Stomach (tissue), 9 donors: ENCODE data around the gene SLC35F6. TPM values are rescaled to one million over a fixed set of nuclear protein-coding genes. Genes with fewer than 3 reads are reported as not detected.

Source experiments
- DNase-seq, 2 donors: peaks; one replicate each; pipeline versions ENCODE4 v3.0.0 to v3.0.0-alpha.2; 2013 to 2019
- H3K27ac ChIP-seq, 5 donors: fragments of 200-600 bp in 4 of 5; sonication (generic) in 4 of 5; one replicate each; pipeline ENCODE4 v1.5.1; 2013 to 2019; ENCODE audit warnings: mild to moderate bottlenecking in 1 of 5, moderate library complexity in 1 of 5
- H3K27me3 ChIP-seq, 3 donors: fragments of 200-600 bp; sonication (generic); one replicate each; pipeline ENCODE4 v1.5.1; 2017 to 2019; ENCODE audit warnings: mixed run types in 1 of 3
- H3K36me3 ChIP-seq, 4 donors: fragments of 200-600 bp; sonication (generic); 1 replicate in 3 of 4; 2 replicates in 1 of 4; pipeline ENCODE4 v1.5.1; 2016 to 2019
- H3K4me1 ChIP-seq, 4 donors: fragments of 200-600 bp; sonication (generic); one replicate each; pipeline ENCODE4 v1.5.1; 2016 to 2019
- H3K4me3 ChIP-seq, 4 donors: fragments of 200-600 bp; sonication (generic) in 3 of 4; one replicate each; pipeline ENCODE4 v1.5.1; 2016 to 2019; ENCODE audit warnings: mild to moderate bottlenecking in 1 of 4
- H3K9me3 ChIP-seq, 4 donors: fragments of 200-600 bp; sonication (generic); one replicate each; pipeline ENCODE4 v1.5.1; 2016 to 2019
- CTCF ChIP-seq, 7 experiments: fragments of 450-650 bp in 4 of 7; fragments of 200-600 bp in 3 of 7; sonication (generic) in 3 of 7; IDR thresholded peaks; one replicate each; pipeline ENCODE4 v1.5.1; 2016 to 2019; ENCODE audit warnings: antibody characterized with exemption in 7 of 7, control low read depth in 2 of 7, mild to moderate bottlenecking in 1 of 7
- EP300 ChIP-seq: sonication (generic); formaldehyde crosslinking; IDR thresholded peaks from one replicate; pipeline ENCODE4 v1.6.1; 2017; ENCODE audit warnings: antibody characterized with exemption
- POLR2A ChIP-seq, 4 donors: fragments of 450-650 bp; IDR thresholded peaks; one replicate each; pipeline ENCODE4 v1.6.1; 2016; ENCODE audit warnings: antibody characterized with exemption in 4 of 4, control low read depth in 2 of 4, mild to moderate bottlenecking in 1 of 4, moderate library complexity in 1 of 4
- POLR2AphosphoS5 ChIP-seq, 3 donors: sonication (generic); formaldehyde crosslinking; IDR thresholded peaks; one replicate each; pipeline ENCODE4 v1.6.1; 2016; ENCODE audit warnings: antibody characterized with exemption in 3 of 3
- WGBS, 5 donors: extraction: QIAGEN DNeasy Blood & Tissue Kit in 3 of 5; methylation state at CpG; one replicate each; pipeline versions ENCODE4 v1.1.5 to v1.1.7; 2013 to 2018; 5-methylcytosine and 5-hydroxymethylcytosine counted together
- intact Hi-C: fragments of 100-400 bp; cut with DNase I; formaldehyde crosslinking; loops from one replicate; pipeline ENCODE4 v1.15.1; 2023; ENCODE audit warnings: low total_unique reads
- polyA plus RNA-seq, 3 donors: library from polyadenylated mRNA; stranded (reverse); fragments of 200-250 nt; gene quantifications; one replicate each; pipeline ENCODE4 v1.2.3, GENCODE V29; 2013
- total RNA-seq, 5 donors: library from RNA; depleted of rRNA; stranded (reverse); fragments of >200 nt; gene quantifications; one replicate each; pipeline versions ENCODE4 v1.1.0 to v1.2.3, GENCODE V29; 2014 to 2016
- donor health status: healthy with polysubstance abuse.
- donor health status: Bipolar disorder and iron deficiency.
- donor health status: healthy.

SLC35F6 gene
- total and polyA plus RNA-seq, 8 donors = 4.9 to 40.9 (median 12.9) TPM

GRCh38 chr2:26754539-26754938 lies 9.5 kb upstream of the SLC35F6 start:
- no peak for DNase-seq
- no peaks in the 10 kb centered on the region for H3K9me3 ChIP-seq
- H3K4me3 ChIP-seq = no peak overlapping the region
- H3K27ac ChIP-seq = no peak overlapping the region
- TF ChIP-seq CTCF (IDR thresholded peaks at IDR 0.05) = no peak
- no peak for TF ChIP-seq EP300
- TF ChIP-seq POLR2AphosphoS5 (IDR thresholded peaks at IDR 0.05) = no peak
- no peak for TF ChIP-seq POLR2A (IDR thresholded peaks at IDR 0.05)
- no peaks in the 10 kb centered on the region for H3K27me3 ChIP-seq
- H3K36me3 ChIP-seq = no peaks in the 10 kb centered on the region
- WGBS, 5 donors = 90 to 96% (median 92%) methylated on average over 4 of the region's 4 CpGs
- intact Hi-C loops = no loop called here
- peaks cover 5 to 11% (median 8%) of the 10 kb centered on the region in 4 donors for H3K4me1 ChIP-seq

- 69 to 81% (median 79%) methylated on average over 4 of the region's 4 CpGs for WGBS, 5 donors
- DNase-seq = no peak
- Histone ChIP-seq H3K27me3 (no peaks in the 10 kb centered on the region), H3K27ac (no peak overlapping the region), H3K36me3 (no peaks in the 10 kb centered on the region), H3K9me3 (no peaks in the 10 kb centered on the region), H3K4me1 (peaks cover 5 to 11% (median 8%) of the 10 kb centered on the region in 4 donors), H3K4me3 (no peak overlapping the region)
- intact Hi-C loops = no loop called here
- TF ChIP-seq EP300 (no peak), CTCF (IDR thresholded peaks at IDR 0.05) (no peak)
Observed at GRCh38 chr2:26754972-26755670, 9.0 kb upstream of the SLC35F6 start.

GRCh38 chr2:26756337-26756736 lies 7.7 kb upstream of the SLC35F6 start:
- H3K27ac ChIP-seq = no peak overlapping the region
- TF ChIP-seq EP300 (no peak), POLR2A (IDR thresholded peaks at IDR 0.05) (no peak), CTCF (IDR thresholded peaks at IDR 0.05) (no peak), POLR2AphosphoS5 (IDR thresholded peaks at IDR 0.05) (no peak)
- no peaks in the 10 kb centered on the region for H3K27me3 ChIP-seq
- no peaks in the 10 kb centered on the region for H3K36me3 ChIP-seq
- no peaks in the 10 kb centered on the region for H3K9me3 ChIP-seq
- WGBS, 5 donors = 63 to 81% (median 77%) methylated on average over 5 of the region's 5 CpGs
- intact Hi-C loops = no loop called here
- H3K4me1 ChIP-seq = peaks cover 5 to 11% (median 8%) of the 10 kb centered on the region in 4 donors
- DNase-seq = no peak
- H3K4me3 ChIP-seq = no peak overlapping the region

GRCh38 chr2:26757873-26758789 lies 6.0 kb upstream of the SLC35F6 start:
- intact Hi-C loops = no loop called here
- peak; percentile 29 to 56 for DNase-seq
- Histone ChIP-seq H3K4me1 (peaks cover 5 to 13% (median 8%) of the 10 kb centered on the region in 4 donors), H3K27ac (peak overlapping the region in 3 of 5 donors; percentile 27 to 59 (median 54)), H3K4me3 (no peak overlapping the region), H3K9me3 (no peaks in the 10 kb centered on the region), H3K36me3 (no peaks in the 10 kb centered on the region), H3K27me3 (no peaks in the 10 kb centered on the region)
- TF ChIP-seq POLR2AphosphoS5 (IDR thresholded peaks at IDR 0.05) = peak in 1 of 3 donors; percentile 63
- no peak for TF ChIP-seq POLR2A (IDR thresholded peaks at IDR 0.05)
- no peak for TF ChIP-seq CTCF (IDR thresholded peaks at IDR 0.05)
- TF ChIP-seq EP300 = no peak
- 56 to 71% (median 65%) methylated on average over 6 of the region's 6 CpGs for WGBS, 5 donors
